RCC 7860 (cell line): Measurements from ENCODE around the gene RBP4.

ENCODE experiments used
- DNase-seq: peaks from one replicate; pipeline ENCODE4 v3.0.0-alpha.2; 2015; ENCODE audit warnings: low spot score
- FAIRE-seq: peaks from 2 replicates; lab custom pipeline; 2012; peaks lifted over from hg19 to GRCh38; lab: Jason Lieb, UNC

The RBP4 gene

GRCh38 chr10:93597075-93597599, 3.9 kb downstream of the RBP4 start:
- FAIRE-seq (no peak), DNase-seq (no peak)

- FAIRE-seq (no peak), DNase-seq (no peak)
Observed at GRCh38 chr10:93596539-93596938, 4.5 kb downstream of the RBP4 start.

- DNase-seq (no peak), FAIRE-seq (no peak)
Observed at GRCh38 chr10:93595378-93596161, 5.5 kb downstream of the RBP4 start.

- FAIRE-seq (no peak), DNase-seq (no peak)
Observed at GRCh38 chr10:93594518-93594917, 6.5 kb downstream of the RBP4 start.

GRCh38 chr10:93593749-93594148, 7.3 kb downstream of the RBP4 start:
- no peak for FAIRE-seq
- no peak for DNase-seq

- FAIRE-seq (no peak), DNase-seq (no peak)
Observed at GRCh38 chr10:93593254-93593653, 7.8 kb downstream of the RBP4 start.

- DNase-seq: no peak
- FAIRE-seq: no peak
Observed at GRCh38 chr10:93591065-93591808, 9.8 kb downstream of the RBP4 start.

- DNase-seq (no peak), FAIRE-seq (no peak)
Observed at GRCh38 chr10:93590638-93591037, 10.4 kb downstream of the RBP4 start.

GRCh38 chr10:93589648-93590562, 11.1 kb downstream of the RBP4 start:
- no peak for DNase-seq
- no peak for FAIRE-seq

GRCh38 chr10:93584445-93584844, 16.6 kb downstream of the RBP4 start:
- no peak for FAIRE-seq
- no peak for DNase-seq

- DNase-seq (no peak), FAIRE-seq (no peak)
Observed at GRCh38 chr10:93580828-93581227, 20.2 kb downstream of the RBP4 start.

GRCh38 chr10:93579985-93580711, 20.9 kb downstream of the RBP4 start:
- FAIRE-seq (no peak), DNase-seq (no peak)

- DNase-seq: peak; percentile 41
- FAIRE-seq: no peak
Observed at GRCh38 chr10:93579089-93579488, 21.9 kb downstream of the RBP4 start.

- DNase-seq: no peak
- FAIRE-seq: no peak
Observed at GRCh38 chr10:93577565-93577964, 23.5 kb downstream of the RBP4 start.

GRCh38 chr10:93576888-93577287, 24.1 kb downstream of the RBP4 start:
- DNase-seq (no peak), FAIRE-seq (no peak)

- no peak for DNase-seq
- no peak for FAIRE-seq
Observed at GRCh38 chr10:93573924-93574323, 27.1 kb downstream of the RBP4 start.

- FAIRE-seq: no peak
- no peak for DNase-seq
Observed at GRCh38 chr10:93573051-93573909, 27.8 kb downstream of the RBP4 start.

GRCh38 chr10:93572606-93573005, 28.4 kb downstream of the RBP4 start:
- DNase-seq (no peak), FAIRE-seq (no peak)

- FAIRE-seq: no peak
Observed at GRCh38 chr10:93570383-93570782, 30.7 kb downstream of the RBP4 start.

GRCh38 chr10:93568105-93568390, 33.0 kb downstream of the RBP4 start:
- DNase-seq (no peak), FAIRE-seq (no peak)

More at GRCh38 chr10:93570383-93570782, 30.7 kb downstream of the RBP4 start:
- no peak for DNase-seq
